Astrocyte of the spinal cord (primary cell): ENCODE measurements around the gene PODXL2.
"Not testable (repeated sequence)": the region's sequence is repeated elsewhere in the genome, so short reads cannot be mapped to it uniquely, and the experiment has no call there.

Source experiments
- DNase-seq: peaks from one replicate; pipeline ENCODE4 v3.0.0; 2011; ENCODE audit warnings: low read depth, low spot score
- H3K4me3 ChIP-seq: 2 replicates; pipeline ENCODE4 v1.5.1; 2011; ENCODE audit warnings: low read depth, mild to moderate bottlenecking, low read length, moderate library complexity
- in situ Hi-C: cut with HindIII; loops from 2 replicates; pipeline ENCODE4 v1.10.0; 2017; ENCODE audit warnings: low sequenced_read_pairs
- TF ChIP-seq, protein P1 (sequence below): IDR thresholded peaks from 2 replicates; pipeline ENCODE4 v1.5.1; 2012; ENCODE audit warnings: low read depth, mild to moderate bottlenecking, low read length, inconsistent platforms

PODXL2 gene

GRCh38 chr3:127597020-127597771 is 31.8 kb upstream of the PODXL2 start:
- no peak for DNase-seq
- in situ Hi-C loops = no loop called here
- H3K4me3 ChIP-seq = no peak overlapping the region
- TF ChIP-seq, protein P1, sequence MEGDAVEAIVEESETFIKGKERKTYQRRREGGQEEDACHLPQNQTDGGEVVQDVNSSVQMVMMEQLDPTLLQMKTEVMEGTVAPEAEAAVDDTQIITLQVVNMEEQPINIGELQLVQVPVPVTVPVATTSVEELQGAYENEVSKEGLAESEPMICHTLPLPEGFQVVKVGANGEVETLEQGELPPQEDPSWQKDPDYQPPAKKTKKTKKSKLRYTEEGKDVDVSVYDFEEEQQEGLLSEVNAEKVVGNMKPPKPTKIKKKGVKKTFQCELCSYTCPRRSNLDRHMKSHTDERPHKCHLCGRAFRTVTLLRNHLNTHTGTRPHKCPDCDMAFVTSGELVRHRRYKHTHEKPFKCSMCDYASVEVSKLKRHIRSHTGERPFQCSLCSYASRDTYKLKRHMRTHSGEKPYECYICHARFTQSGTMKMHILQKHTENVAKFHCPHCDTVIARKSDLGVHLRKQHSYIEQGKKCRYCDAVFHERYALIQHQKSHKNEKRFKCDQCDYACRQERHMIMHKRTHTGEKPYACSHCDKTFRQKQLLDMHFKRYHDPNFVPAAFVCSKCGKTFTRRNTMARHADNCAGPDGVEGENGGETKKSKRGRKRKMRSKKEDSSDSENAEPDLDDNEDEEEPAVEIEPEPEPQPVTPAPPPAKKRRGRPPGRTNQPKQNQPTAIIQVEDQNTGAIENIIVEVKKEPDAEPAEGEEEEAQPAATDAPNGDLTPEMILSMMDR = no peak

DNA sequence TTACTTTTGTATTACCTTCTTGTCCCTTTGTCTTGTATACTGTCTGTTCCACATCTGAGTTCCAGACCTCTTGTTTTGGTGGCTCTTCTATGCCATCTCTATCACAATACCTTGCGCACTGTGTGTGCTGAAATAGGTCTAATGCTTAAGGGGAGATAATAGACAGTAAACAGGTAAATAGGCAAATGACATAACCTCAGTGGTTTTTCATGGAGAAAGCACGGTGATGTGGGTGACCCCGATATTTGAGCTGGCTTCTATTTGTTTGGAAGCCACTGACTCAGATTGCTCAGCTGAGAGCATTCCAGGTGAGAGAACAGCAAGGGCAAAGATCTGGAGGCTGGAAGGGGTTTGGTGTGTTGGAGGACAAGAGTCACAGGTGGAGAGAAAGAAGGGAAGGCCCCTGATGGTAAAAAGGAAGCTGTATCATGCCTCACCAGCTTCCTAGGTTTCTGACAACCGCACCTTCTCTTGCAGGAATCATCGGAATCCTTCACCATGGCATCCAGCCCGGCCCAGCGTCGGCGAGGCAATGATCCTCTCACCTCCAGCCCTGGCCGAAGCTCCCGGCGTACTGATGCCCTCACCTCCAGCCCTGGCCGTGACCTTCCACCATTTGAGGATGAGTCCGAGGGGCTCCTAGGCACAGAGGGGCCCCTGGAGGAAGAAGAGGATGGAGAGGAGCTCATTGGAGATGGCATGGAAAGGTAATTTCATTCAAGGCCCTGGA is 30.0 kb upstream of the PODXL2 start:
- TF ChIP-seq, protein P1 = no peak
- peak overlapping the region; percentile 61 for H3K4me3 ChIP-seq
- in situ Hi-C loops = no loop called here
- no peak for DNase-seq

DNA sequence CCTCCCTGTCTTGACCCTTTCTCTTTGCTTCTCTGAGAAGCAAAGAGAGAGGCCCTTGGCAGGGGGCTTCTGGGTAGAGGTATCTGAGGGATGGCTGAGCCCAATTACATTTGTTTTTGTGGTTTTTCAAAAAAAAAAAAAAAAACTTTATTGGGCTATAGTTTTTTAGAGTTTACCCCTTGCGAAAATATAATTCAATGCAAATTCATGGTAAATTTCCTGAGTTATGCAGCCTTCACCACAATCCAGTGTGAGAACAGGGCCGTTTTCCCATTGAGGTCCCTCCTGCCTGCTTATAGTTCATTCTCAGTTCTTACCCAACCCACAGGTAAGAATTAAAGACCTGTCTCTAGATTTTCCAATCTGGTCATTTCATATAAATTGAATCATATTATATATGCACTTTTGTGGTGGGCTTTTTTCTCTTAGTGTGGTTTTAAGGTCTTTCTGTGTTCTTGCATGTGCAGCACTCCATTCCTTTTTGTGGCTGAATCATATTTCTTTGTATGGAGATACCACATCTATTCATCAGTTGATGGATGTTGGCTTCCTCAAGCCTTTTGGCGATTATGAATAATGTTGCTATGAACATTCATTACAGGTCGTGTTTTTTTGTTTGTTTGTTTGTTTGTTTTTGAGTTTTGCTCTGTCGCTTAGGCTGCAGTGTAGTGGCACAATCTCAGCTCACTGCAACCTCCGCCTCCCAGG is 28.1 kb upstream of the PODXL2 start:
- TF ChIP-seq, protein P1 = no peak

GRCh38 chr3:127604035-127604434 is 24.9 kb upstream of the PODXL2 start:
- TF ChIP-seq, protein P1 = no peak
- in situ Hi-C loops = no loop called here

More for the DNA sequence above, 28.1 kb upstream of the PODXL2 start:
- no peak overlapping the region for H3K4me3 ChIP-seq
- DNase-seq = no peak
- in situ Hi-C loops = no loop called here

GRCh38 chr3:127604546-127605165 is 24.3 kb upstream of the PODXL2 start:
- TF ChIP-seq, protein P1 = no peak
- no peak for DNase-seq
- in situ Hi-C loops = no loop called here
- no peak overlapping the region for H3K4me3 ChIP-seq

More at GRCh38 chr3:127604035-127604434, 24.9 kb upstream of the PODXL2 start:
- DNase-seq = no peak
- no peak overlapping the region for H3K4me3 ChIP-seq

DNA sequence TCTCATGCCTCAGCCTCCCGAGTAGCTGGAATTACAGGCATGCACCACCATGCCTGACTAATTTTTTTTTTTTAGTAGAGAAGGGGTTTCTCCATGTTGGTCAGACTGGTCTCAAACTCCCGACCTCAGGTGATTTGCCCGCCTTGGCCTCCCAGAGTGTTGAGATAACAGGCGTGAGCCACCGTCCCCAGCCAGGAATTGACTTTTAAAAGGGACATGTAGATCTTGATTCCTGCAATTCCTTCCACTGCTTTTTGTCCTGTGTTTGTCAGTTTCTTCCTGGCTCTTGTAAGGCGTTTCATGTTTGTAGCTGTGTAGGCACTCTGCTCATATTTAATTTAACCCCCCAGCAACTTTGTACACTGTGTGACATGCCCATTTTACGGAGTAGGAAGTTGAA is 23.4 kb upstream of the PODXL2 start:
- DNase-seq, in situ Hi-C loops: not testable (repeated sequence)

More for the DNA sequence above, 23.4 kb upstream of the PODXL2 start:
- H3K4me3 ChIP-seq = not testable (repeated sequence)
